ENCODE data around the gene ANGPTL8. TPM values are rescaled to one million over a fixed set of nuclear protein-coding genes. Genes with fewer than 3 reads are reported as not detected.

Gene ANGPTL8
- total RNA-seq, 1 experiment from 2014 or later, result not detected

- in situ Hi-C loops (cut with HindIII; ENCODE audit: low pct_unique_long_range_greater_than_20kb, low sequenced_read_pairs), result no loop called here
- no peak for DNase-seq (ENCODE audit: low read depth, low spot score)
Observed at GRCh38 chr19:11268783-11269267, 29.4 kb downstream of the ANGPTL8 start.

- DNase-seq (ENCODE audit: low read depth, low spot score), result no peak
- in situ Hi-C loops (cut with HindIII; ENCODE audit: low pct_unique_long_range_greater_than_20kb, low sequenced_read_pairs), result no loop called here
Observed at GRCh38 chr19:11269408-11269807, 30.0 kb downstream of the ANGPTL8 start.

DNA sequence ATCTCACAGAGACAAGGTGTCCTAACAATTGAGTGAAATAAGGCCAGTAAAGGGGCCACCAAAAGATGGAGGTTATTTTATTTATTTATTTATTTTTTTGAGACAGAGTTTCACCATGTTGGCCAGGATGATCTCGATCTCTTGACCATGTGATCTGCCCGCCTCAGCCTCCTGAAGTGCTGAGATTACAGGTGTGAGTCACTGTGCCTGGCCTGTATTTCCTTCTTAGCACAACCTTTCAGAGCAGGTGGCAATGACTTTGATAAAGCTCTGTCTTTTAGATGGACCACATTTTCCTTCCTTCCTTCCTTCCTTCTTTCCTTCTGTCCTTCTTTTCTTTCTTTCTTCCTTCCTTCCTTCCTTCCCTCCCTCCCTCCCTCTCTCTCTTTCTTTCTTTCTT is 33.9 kb downstream of the ANGPTL8 start:
- DNase-seq (ENCODE audit: low read depth, low spot score), result no peak
- in situ Hi-C loops (cut with HindIII; ENCODE audit: low pct_unique_long_range_greater_than_20kb, low sequenced_read_pairs), result no loop called here

- in situ Hi-C loops (cut with HindIII; ENCODE audit: low pct_unique_long_range_greater_than_20kb, low sequenced_read_pairs), result no loop called here
- no peak for DNase-seq (ENCODE audit: low read depth, low spot score)
Observed at GRCh38 chr19:11273989-11274388, 34.6 kb downstream of the ANGPTL8 start.

DNA sequence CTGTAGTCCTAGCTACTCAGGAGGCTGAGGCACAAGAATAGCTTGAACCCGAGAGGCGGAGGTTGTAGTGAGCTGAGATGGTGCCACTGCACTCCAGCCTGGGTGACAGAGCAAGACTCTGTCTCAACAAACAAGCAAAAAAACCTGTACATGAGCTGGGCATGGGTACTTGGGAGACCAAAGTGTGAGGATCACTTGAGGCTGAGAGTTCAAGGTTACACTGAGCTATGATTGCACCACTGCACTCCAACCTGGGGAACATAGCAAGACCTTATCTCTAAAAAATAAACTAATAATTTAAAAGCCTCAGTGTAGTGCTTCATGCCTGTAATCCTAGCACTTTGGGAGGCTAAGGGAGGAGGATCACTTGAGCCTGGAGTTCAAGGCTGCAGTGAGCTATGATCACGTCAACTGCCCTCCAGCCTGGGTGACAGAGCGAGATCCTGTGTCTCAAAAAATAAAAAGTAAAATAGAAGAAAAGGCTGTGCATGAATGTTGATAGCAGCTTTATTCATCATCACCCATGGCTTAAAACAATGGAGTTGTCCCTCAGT is 35.2 kb downstream of the ANGPTL8 start:
- no peak for DNase-seq (ENCODE audit: low read depth, low spot score)
- in situ Hi-C loops (cut with HindIII; ENCODE audit: low pct_unique_long_range_greater_than_20kb, low sequenced_read_pairs), result no loop called here

DNA sequence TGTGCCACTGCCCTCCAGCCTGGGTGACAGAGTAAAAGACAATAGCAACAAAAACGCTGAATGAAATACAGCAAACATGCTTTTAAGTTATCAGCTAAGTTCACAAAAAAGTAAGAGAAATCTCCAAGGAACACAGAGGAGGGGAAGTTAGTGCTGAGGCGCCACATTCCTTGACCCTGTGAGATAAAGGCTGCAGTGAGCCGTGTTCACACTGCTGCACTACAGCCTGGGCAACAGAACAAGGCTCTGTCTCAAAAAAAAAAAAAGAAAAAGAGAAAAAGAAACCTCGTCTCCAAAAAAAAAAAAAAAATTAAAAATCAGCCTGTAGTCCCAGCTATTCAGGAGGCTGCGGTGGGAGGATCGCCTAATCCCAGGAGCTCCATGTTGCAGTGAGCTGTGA is 39.3 kb downstream of the ANGPTL8 start:
- DNase-seq (ENCODE audit: low read depth, low spot score), result peak; percentile 9
- in situ Hi-C loops (cut with HindIII; ENCODE audit: low pct_unique_long_range_greater_than_20kb, low sequenced_read_pairs), result no loop called here

DNA sequence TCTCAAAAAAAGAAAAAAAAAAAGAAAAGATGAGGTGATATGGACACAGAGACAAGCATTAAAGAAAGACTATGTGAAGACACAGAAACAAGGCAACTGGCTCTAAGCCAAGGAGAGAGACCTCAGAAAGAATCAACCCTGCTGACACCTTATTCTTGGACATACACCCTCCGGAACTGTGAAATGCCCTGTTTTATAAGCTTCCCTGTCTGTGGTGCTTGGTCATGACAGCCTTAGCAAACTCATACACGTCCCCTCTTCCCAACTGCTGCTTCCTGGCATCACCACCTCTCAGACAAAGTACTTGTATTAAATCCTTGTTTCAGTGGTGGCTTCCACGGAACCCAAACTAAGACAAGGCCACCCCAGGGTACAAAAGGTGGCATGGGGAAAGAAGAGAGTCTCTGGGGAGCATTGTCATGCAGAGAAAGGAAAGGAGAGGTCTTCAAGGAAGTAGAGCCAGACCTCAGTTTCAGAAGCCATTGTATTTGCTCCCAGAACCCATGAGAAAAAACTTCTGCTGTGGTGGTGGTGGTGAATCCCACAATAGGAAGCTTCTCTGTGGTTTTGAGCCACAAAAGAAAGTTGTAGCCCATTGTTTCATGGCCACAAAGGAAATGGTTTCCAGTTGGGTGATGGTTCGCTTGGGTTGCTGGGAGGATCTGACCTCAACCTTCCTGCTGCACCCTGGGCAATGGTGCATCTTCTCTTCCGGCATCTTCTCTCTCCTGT is 40.3 kb downstream of the ANGPTL8 start:
- DNase-seq (ENCODE audit: low read depth, low spot score), result no peak
- in situ Hi-C loops (cut with HindIII; ENCODE audit: low pct_unique_long_range_greater_than_20kb, low sequenced_read_pairs), result no loop called here

DNA sequence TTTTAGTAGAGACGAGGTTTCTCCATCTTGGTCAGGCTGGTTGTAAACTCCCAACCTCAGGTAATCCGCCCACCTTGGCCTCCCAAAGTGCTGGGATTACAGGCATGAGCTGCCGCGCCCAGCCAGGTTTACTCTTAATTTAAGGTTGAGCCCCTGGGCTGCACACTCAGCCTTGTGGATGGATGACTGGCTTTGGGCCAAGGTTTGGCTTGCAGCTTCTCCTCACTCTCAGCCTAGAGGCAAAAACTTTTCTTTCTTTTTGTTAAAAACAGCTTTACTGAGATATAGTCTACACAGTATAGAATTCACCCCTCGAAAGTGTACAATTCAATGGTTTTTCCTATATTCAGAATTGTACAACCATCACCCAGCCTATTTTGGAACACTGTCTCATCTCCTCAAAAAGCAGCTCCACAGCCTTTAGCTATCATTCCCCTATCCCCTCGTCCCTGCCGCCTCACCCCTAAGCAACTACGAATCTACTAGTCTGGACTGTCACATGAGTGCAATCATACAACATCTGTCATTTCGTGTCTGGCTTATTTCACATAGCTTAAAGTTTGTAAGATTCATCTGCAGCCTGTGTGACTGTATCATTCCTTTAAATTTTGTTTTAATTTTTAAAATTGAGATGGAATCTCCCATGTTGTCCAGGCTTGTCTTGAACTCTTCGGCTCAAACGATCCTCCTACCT is 42.1 kb downstream of the ANGPTL8 start:
- no peak for DNase-seq (ENCODE audit: low read depth, low spot score)
- in situ Hi-C loops (cut with HindIII; ENCODE audit: low pct_unique_long_range_greater_than_20kb, low sequenced_read_pairs), result no loop called here

DNA sequence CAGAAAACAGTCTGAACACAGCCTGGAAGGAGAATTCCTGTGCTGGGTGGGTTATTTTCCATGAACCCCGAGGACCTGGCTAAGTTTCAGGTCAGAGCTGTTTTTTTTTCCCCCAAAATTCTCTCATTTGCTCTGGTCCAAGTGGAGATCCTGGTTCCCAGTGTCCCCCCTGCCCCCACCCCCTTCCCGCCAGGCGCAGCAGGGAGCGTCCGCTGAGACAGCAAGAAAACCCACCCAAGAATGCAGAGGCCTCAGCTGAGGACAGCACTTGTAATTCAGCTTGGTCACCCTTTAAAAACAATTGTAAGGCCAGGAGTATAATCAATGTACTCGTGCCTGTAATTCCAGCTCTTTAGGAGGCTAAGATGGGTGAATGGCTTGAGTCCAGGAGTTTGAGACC is 45.1 kb downstream of the ANGPTL8 start:
- in situ Hi-C loops (cut with HindIII; ENCODE audit: low pct_unique_long_range_greater_than_20kb, low sequenced_read_pairs), result no loop called here
- no peak for DNase-seq (ENCODE audit: low read depth, low spot score)

- no peak for DNase-seq (ENCODE audit: low read depth, low spot score)
- in situ Hi-C loops (cut with HindIII; ENCODE audit: low pct_unique_long_range_greater_than_20kb, low sequenced_read_pairs), result no loop called here
Observed at GRCh38 chr19:11286312-11286974, 47.0 kb downstream of the ANGPTL8 start.

- DNase-seq (ENCODE audit: low read depth, low spot score), result no peak
- in situ Hi-C loops (cut with HindIII; ENCODE audit: low pct_unique_long_range_greater_than_20kb, low sequenced_read_pairs), result no loop called here
Observed at GRCh38 chr19:11288349-11288748, 48.9 kb downstream of the ANGPTL8 start.

GRCh38 chr19:11290256-11290655 is 50.8 kb downstream of the ANGPTL8 start:
- no peak for DNase-seq (ENCODE audit: low read depth, low spot score)
- in situ Hi-C loops (cut with HindIII; ENCODE audit: low pct_unique_long_range_greater_than_20kb, low sequenced_read_pairs), result no loop called here

GRCh38 chr19:11291415-11291814 is 52.0 kb downstream of the ANGPTL8 start:
- in situ Hi-C loops (cut with HindIII; ENCODE audit: low pct_unique_long_range_greater_than_20kb, low sequenced_read_pairs), result no loop called here
- no peak for DNase-seq (ENCODE audit: low read depth, low spot score)

Other genes with a start within 250 kb of the ANGPTL8 start
- 39.0 and 51.2 TPM in 2 replicates for gene LDLR, start 150.2 kb upstream of the ANGPTL8 start, total RNA-seq (2014; rRNA removed; shearing (Covaris generic))
- gene SPC24, start 83.8 kb upstream of the ANGPTL8 start, total RNA-seq (2014; rRNA removed; shearing (Covaris generic)), result 18.7 and 23.4 TPM in 2 replicates
- gene KANK2, start 42.1 kb upstream of the ANGPTL8 start, total RNA-seq (2014; rRNA removed; shearing (Covaris generic)), result 10.7 and 10.9 TPM in 2 replicates
- gene DOCK6, start 22.9 kb downstream of the ANGPTL8 start, total RNA-seq (2014; rRNA removed; shearing (Covaris generic)), result 3.5 and 3.9 TPM in 2 replicates
- gene TSPAN16, start 56.5 kb downstream of the ANGPTL8 start, total RNA-seq (2014; rRNA removed; shearing (Covaris generic)), result not detected in 2 replicates
- gene RAB3D, start 100.0 kb downstream of the ANGPTL8 start, total RNA-seq (2014; rRNA removed; shearing (Covaris generic)), result 7.6 and 9.3 TPM in 2 replicates
- 79.4 and 87.3 TPM in 2 replicates for gene TMEM205, start 106.6 kb downstream of the ANGPTL8 start, total RNA-seq (2014; rRNA removed; shearing (Covaris generic))
- gene CCDC159, start 106.9 kb downstream of the ANGPTL8 start, total RNA-seq (2014; rRNA removed; shearing (Covaris generic)), result 1.5 and 1.7 TPM in 2 replicates
- 4.9 and 7.6 TPM in 2 replicates for gene PLPPR2, start 115.8 kb downstream of the ANGPTL8 start, total RNA-seq (2014; rRNA removed; shearing (Covaris generic))
- gene SWSAP1, start 135.0 kb downstream of the ANGPTL8 start, total RNA-seq (2014; rRNA removed; shearing (Covaris generic)), result 1.0 and 2.4 TPM in 2 replicates
- gene EPOR, start 144.7 kb downstream of the ANGPTL8 start, total RNA-seq (2014; rRNA removed; shearing (Covaris generic)), result 8.0 and 9.2 TPM in 2 replicates
- 2.0 and 2.2 TPM in 2 replicates for gene RGL3, start 179.7 kb downstream of the ANGPTL8 start, total RNA-seq (2014; rRNA removed; shearing (Covaris generic))
- gene ODAD3, start 195.5 kb downstream of the ANGPTL8 start, total RNA-seq (2014; rRNA removed; shearing (Covaris generic)), result 0.08 TPM in 1 of 2 replicates, not detected in the other
- gene PRKCSH, start 196.0 kb downstream of the ANGPTL8 start, total RNA-seq (2014; rRNA removed; shearing (Covaris generic)), result 93.9 and 122 TPM in 2 replicates
- not detected in 2 replicates for gene ELAVL3, start 241.4 kb downstream of the ANGPTL8 start, total RNA-seq (2014; rRNA removed; shearing (Covaris generic))

Data from SK-MEL-5 (cell line).